Keratinocyte (primary cell): Measurements from ENCODE around the gene PLEKHA1. TPM values are rescaled to one million over a fixed set of nuclear protein-coding genes. Genes with fewer than 3 reads are reported as not detected.

ENCODE experiments used
- DNase-seq: peaks from one replicate; pipeline ENCODE4 v3.0.0-alpha.2; 2011; ENCODE audit warnings: low read depth, missing footprints, low spot score
- FAIRE-seq: peaks from 2 replicates; lab custom pipeline; 2011; peaks lifted over from hg19 to GRCh38; lab: Jason Lieb, UNC
- H2AFZ ChIP-seq: 2 replicates; pipeline ENCODE4 v1.6.0; 2012; ENCODE audit warnings: low read length, control low read depth, inconsistent platforms; ENCODE audit not compliant: control insufficient read depth
- H3K27ac ChIP-seq: 2 replicates; pipeline ENCODE4 v1.5.1; 2011; ENCODE audit warnings: low read length; ENCODE audit not compliant: control insufficient read depth, insufficient read depth
- H3K27me3 ChIP-seq: 3 replicates; pipeline ENCODE4 v1.6.0; 2011; ENCODE audit warnings: low read length; ENCODE audit not compliant: control insufficient read depth, insufficient read depth; ENCODE audit errors: extremely low read depth
- H3K36me3 ChIP-seq, 2 experiments: 2 replicates in 1 of 2; 3 replicates in 1 of 2; pipeline ENCODE4 v1.5.1; 2011; ENCODE audit warnings: low read length in 2 of 2, mild to moderate bottlenecking in 1 of 2; ENCODE audit not compliant: control insufficient read depth in 2 of 2, insufficient read depth in 2 of 2; ENCODE audit errors: extremely low read depth in 1 of 2
- H3K4me1 ChIP-seq: 3 replicates; pipeline ENCODE4 v1.5.1; 2011; ENCODE audit warnings: low read length; ENCODE audit not compliant: control insufficient read depth, insufficient read depth; ENCODE audit errors: extremely low read depth
- H3K4me2 ChIP-seq: 3 replicates; pipeline ENCODE4 v1.6.0; 2011; ENCODE audit warnings: low read depth, low read length; ENCODE audit not compliant: control insufficient read depth, insufficient read depth; ENCODE audit errors: extremely low read depth
- H3K4me3 ChIP-seq, 3 experiments: fragments of 200-600 bp in 1 of 3; sonication (generic) in 1 of 3; 2 replicates in 2 of 3; 3 replicates in 1 of 3; pipeline ENCODE4 v1.5.1; 2011 to 2016; ENCODE audit warnings: low read length in 3 of 3, mild to moderate bottlenecking in 3 of 3, control low read depth in 2 of 3, inconsistent platforms in 1 of 3, low read depth in 1 of 3, mixed read lengths in 1 of 3, mixed run types in 1 of 3, moderate library complexity in 1 of 3; ENCODE audit not compliant: control insufficient read depth in 2 of 3, insufficient read depth in 2 of 3; ENCODE audit errors: extremely low read depth in 1 of 3
- H3K79me2 ChIP-seq: 2 replicates; pipeline ENCODE4 v1.6.0; 2012; ENCODE audit warnings: low read length; ENCODE audit not compliant: control insufficient read depth, insufficient read depth
- H3K9ac ChIP-seq: 3 replicates; pipeline ENCODE4 v1.6.0; 2011; ENCODE audit warnings: low read length; ENCODE audit not compliant: control insufficient read depth, insufficient read depth; ENCODE audit errors: extremely low read depth
- H3K9me1 ChIP-seq: 3 replicates; pipeline ENCODE4 v1.6.0; 2011; ENCODE audit warnings: low read length; ENCODE audit not compliant: control insufficient read depth, insufficient read depth; ENCODE audit errors: extremely low read depth
- H3K9me3 ChIP-seq: 2 replicates; pipeline ENCODE4 v1.5.1; 2012; ENCODE audit warnings: low read depth, low read length; ENCODE audit not compliant: control insufficient read depth
- H4K20me1 ChIP-seq: 3 replicates; pipeline ENCODE4 v1.6.0; 2011; ENCODE audit warnings: low read length; ENCODE audit not compliant: control insufficient read depth, insufficient read depth; ENCODE audit errors: extremely low read depth
- EZH2 ChIP-seq: IDR thresholded peaks from one replicate; pipeline ENCODE4 v1.6.1; 2012; ENCODE audit warnings: inconsistent platforms, mild to moderate bottlenecking, low read length, moderate library complexity
- dilution Hi-C: fragments of 300-500 bp; cut with MboI; formaldehyde crosslinking; loops from one replicate; pipeline ENCODE4 v1.7.0; 2020; ENCODE audit warnings: low sequenced_read_pairs; ENCODE audit not compliant: extremely low pct_ligation_motif_present
- polyA plus RNA-seq, 5 experiments: library from polyadenylated mRNA; depleted of rRNA in 3 of 5; stranded (reverse) in 3 of 5; stranded (forward) in 1 of 5; unstranded in 1 of 5; fragments of >200 nt; gene quantifications; 1 replicate in 1 of 5; 2 replicates in 3 of 5; 3 replicates in 1 of 5; pipeline versions ENCODE4 v1.2.1 to v1.2.3, GENCODE V29; 2011 to 2012; ENCODE audit warnings: missing spikeins in 2 of 5, low read depth in 1 of 5, low replicate concordance in 1 of 5
- TF ChIP-seq, protein P1 (sequence below), 3 experiments: IDR thresholded peaks in 1 of 3; conservative IDR thresholded peaks in 1 of 3; optimal IDR thresholded peaks in 1 of 3; 2 replicates in 2 of 3; 3 replicates in 1 of 3; pipeline versions ENCODE3 to v1.5.1; 2011; ENCODE audit warnings: low read length in 3 of 3, mild to moderate bottlenecking in 3 of 3, moderate library complexity in 2 of 3, control low read depth in 1 of 3, inconsistent platforms in 1 of 3; ENCODE audit not compliant: insufficient read depth in 2 of 3; ENCODE audit errors: extremely low read depth in 1 of 3

Gene PLEKHA1
- polyA plus RNA-seq, 1 donor (not counting 4 experiments of a cell fraction or from before 2014, with no cell fraction given) = 66.7 TPM

GRCh38 chr10:122361046-122361445 is 13.5 kb upstream of the PLEKHA1 start:
- H4K20me1 ChIP-seq = no peaks in the 10 kb centered on the region
- peaks cover 27% of the 10 kb centered on the region for H3K4me1 ChIP-seq
- no peaks in the 10 kb centered on the region for H3K9me3 ChIP-seq
- H3K9me1 ChIP-seq = no peaks in the 10 kb centered on the region
- H3K4me3 ChIP-seq = no peak overlapping the region
- FAIRE-seq = no peak
- H3K27me3 ChIP-seq = no peaks in the 10 kb centered on the region
- TF ChIP-seq, protein P1, sequence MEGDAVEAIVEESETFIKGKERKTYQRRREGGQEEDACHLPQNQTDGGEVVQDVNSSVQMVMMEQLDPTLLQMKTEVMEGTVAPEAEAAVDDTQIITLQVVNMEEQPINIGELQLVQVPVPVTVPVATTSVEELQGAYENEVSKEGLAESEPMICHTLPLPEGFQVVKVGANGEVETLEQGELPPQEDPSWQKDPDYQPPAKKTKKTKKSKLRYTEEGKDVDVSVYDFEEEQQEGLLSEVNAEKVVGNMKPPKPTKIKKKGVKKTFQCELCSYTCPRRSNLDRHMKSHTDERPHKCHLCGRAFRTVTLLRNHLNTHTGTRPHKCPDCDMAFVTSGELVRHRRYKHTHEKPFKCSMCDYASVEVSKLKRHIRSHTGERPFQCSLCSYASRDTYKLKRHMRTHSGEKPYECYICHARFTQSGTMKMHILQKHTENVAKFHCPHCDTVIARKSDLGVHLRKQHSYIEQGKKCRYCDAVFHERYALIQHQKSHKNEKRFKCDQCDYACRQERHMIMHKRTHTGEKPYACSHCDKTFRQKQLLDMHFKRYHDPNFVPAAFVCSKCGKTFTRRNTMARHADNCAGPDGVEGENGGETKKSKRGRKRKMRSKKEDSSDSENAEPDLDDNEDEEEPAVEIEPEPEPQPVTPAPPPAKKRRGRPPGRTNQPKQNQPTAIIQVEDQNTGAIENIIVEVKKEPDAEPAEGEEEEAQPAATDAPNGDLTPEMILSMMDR (optimal IDR thresholded peaks at IDR 0.05 in 1 of 3, IDR thresholded peaks at IDR 0.05 in 1 of 3, conservative IDR thresholded peaks at IDR 0.05 in 1 of 3; ENCODE audit: extremely low read depth in 1 of 3, insufficient read depth in 2 of 3, low read length in 3 of 3) = no peak
- no peak for TF ChIP-seq EZH2
- DNase-seq = no peak
- no peak overlapping the region for H3K4me2 ChIP-seq
- no peak overlapping the region for H3K27ac ChIP-seq
- no peak overlapping the region for H2AFZ ChIP-seq
- H3K79me2 ChIP-seq = no peaks in the 10 kb centered on the region
- dilution Hi-C loops = no loop called here
- no peaks in the 10 kb centered on the region for H3K36me3 ChIP-seq
- no peak overlapping the region for H3K9ac ChIP-seq

- Histone ChIP-seq H3K79me2 (no peaks in the 10 kb centered on the region), H3K9me3 (no peaks in the 10 kb centered on the region), H3K36me3 (no peaks in the 10 kb centered on the region), H3K27me3 (no peaks in the 10 kb centered on the region), H3K4me3 (no peak overlapping the region), H4K20me1 (no peaks in the 10 kb centered on the region), H2AFZ (no peak overlapping the region), H3K9me1 (no peaks in the 10 kb centered on the region), H3K4me2 (no peak overlapping the region), H3K4me1 (peaks cover 27% of the 10 kb centered on the region), H3K9ac (no peak overlapping the region), H3K27ac (no peak overlapping the region)
- TF ChIP-seq EZH2 = no peak
- TF ChIP-seq, protein P1 (optimal IDR thresholded peaks at IDR 0.05 in 1 of 3, IDR thresholded peaks at IDR 0.05 in 1 of 3, conservative IDR thresholded peaks at IDR 0.05 in 1 of 3; ENCODE audit: extremely low read depth in 1 of 3, insufficient read depth in 2 of 3, low read length in 3 of 3) = no peak
- dilution Hi-C loops = no loop called here
- no peak for FAIRE-seq
- no peak for DNase-seq
These were observed 12.4 kb upstream of the PLEKHA1 start for GRCh38 chr10:122362031-122362592.
